HG03432 (cell line): ENCODE data around the gene PXDN.
"Not testable (repeated sequence)": the region's sequence is repeated elsewhere in the genome, so short reads cannot be mapped to it uniquely, and the experiment has no call there.

Source experiments
- ATAC-seq: cut with Tn5 transposase; IDR thresholded peaks from one replicate; pipeline ENCODE4 v1.9.1; 2021; ENCODE audit warnings: mild to moderate bottlenecking, moderate library complexity; ENCODE audit not compliant: unreplicated experiment

PXDN gene

DNA sequence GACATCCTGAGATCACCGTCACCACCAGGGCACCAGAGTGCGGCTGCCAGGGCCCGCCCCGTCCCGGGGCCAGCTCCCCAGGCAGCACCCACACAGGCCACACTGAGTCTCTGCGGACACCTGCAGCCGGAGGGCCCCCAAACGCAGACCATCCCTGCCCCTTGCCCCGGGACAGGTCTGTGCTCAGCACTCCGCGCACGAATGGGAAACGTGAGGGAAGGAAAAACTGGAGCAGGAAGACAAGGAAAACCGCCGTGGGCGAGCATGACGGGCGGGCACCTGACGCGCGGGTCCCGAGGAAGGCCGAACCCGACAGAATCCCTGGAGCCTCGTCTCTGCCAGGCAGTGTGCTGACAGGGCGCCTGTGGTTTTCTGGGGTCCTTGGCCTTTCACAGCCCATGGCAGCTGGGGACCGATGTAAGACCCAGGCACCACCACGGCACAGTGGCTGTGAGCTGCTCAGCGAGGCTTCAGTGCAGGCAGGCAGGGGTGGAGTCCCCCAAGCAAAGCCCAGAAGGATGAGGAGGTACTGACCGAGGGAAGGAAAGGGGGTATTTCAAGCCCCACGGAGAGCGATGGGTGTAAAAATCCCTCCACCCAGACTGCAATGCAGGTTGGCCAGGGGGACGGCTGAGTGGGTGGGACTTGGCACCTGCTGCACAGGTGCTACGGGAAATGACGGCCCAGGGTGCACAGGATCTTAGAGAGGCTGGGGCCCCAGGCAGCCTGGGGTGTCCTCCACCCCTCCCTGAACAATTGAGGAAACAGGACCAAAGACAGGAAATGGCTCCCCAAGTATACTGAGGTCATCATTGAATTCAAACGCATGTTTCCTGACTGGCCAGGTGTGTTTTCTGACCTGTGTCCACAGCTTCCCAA, 59.0 kb downstream of the PXDN start:
- no peak for ATAC-seq

DNA sequence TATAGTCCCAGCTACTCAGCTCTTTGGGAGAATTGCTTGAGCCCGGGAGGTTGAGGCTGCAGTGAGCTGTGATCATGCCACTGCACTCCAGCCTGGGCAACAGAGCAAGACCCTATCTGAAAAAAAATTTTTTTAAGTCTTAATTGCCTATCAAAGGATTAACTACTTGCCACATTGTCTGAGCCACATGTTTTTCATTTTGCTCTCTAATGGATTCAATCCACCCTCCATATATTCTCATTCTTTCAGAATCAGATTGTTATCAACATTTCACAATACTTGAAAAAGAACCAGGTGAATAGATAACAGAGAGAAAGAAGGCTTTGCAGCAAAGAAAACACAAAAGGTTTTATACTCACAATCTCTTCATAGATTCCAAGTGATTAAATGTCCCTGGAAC, 61.0 kb downstream of the PXDN start:
- ATAC-seq: no peak

DNA sequence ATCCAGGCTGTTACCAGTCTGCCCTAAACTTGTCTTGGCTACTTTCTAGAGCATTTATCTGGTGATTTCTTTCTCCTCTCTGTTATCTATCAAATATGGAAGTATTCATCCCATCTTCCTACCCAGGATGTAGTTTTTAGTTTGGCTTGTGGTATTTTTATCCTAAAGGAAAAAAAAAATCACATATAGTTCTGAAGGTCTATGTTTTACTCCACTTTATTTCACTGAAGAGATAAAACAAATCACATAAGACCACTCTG, 62.2 kb downstream of the PXDN start:
- ATAC-seq: no peak

DNA sequence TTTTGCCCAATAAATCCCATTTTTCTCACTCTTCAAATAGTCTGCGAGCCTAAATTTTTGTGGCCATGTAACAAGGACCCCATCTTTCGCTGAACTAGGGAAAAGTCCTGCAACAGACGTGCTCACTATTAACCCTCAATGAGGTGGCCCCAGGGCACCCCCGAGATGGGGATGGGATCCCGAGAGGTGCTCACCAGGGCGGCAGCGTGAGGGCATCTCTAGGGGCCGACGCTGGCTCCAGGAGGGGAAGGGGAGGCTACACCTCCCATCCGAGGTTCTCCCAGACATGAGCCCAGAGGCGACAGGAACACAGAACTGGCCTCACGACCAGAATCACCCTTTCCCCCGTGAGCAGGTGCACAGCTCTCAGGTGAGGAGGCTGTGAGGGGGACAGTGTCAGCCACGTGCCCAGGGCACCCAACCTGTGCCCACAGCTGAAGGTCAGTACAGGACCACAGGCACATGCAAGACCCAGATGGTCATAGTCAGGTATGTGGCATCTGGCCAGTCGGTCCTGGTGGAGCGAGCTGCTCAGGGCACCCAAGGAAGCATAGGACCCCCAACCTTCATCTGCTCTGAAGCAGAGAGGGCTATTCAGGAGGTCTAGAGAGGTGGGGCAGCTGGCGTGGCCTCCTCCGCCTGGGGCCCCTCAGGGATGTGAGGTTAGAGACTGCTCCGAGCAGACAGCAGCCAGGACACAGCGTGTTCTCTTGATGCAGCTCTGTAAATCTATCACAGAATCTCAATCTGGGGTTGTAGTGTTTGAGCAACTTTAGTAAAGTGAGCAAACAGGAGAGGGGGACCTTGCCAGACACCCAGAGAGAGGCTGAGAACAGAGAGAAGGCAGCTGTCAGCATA, 62.8 kb downstream of the PXDN start:
- ATAC-seq: no peak

DNA sequence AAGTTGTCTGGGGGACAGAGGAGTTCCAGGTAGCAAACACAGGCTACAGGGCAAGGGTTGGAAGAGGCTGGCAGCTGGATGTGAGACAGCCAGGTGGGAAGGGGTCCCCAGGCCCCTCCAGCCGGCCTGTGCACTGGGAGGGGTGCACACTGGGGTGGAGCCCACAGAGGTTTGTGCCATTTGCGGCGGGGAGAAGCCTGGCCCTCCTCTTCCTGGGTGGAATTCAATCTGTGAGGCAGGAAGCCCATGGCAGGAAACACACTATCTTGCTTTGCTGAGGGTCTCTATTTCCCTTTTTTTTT, 63.3 kb downstream of the PXDN start:
- ATAC-seq: no peak

DNA sequence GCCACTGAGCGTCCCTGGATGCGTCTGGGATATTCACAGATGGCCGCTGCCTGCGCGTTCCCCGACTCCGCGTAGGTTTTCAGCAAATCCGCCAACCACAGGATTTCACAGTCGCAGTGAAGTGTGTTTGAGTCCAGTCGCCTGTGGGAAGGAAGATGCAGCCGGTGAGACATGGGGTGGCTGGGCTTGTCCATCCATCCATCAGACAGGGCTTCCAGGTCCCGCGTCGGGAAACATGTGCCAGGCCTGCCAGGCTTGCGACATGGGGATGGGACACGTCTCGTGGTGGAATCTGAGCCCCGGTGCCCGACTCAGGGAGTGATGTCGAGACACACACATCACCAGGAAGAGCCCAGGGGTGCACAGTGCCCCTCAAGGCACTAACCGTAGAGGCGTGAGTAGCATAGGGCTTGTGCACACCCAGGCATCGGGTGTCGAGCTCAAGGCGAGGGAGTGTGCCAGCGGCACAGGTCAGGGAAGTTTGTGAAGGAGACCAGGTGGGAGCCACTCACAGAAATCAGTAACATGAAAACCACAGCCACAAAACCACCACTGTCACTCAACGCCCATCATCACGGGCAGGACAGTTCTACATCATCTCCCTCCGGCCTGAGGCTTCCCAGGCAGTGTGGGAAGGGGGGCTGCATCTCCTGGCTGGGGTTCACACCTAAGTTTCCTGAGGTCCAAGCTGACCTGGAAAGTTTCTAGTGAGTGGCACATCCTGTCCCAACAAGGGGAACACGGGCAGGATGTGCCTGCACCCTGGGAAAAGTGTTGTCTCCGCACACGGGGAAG, 63.9 kb downstream of the PXDN start:
- no peak for ATAC-seq

DNA sequence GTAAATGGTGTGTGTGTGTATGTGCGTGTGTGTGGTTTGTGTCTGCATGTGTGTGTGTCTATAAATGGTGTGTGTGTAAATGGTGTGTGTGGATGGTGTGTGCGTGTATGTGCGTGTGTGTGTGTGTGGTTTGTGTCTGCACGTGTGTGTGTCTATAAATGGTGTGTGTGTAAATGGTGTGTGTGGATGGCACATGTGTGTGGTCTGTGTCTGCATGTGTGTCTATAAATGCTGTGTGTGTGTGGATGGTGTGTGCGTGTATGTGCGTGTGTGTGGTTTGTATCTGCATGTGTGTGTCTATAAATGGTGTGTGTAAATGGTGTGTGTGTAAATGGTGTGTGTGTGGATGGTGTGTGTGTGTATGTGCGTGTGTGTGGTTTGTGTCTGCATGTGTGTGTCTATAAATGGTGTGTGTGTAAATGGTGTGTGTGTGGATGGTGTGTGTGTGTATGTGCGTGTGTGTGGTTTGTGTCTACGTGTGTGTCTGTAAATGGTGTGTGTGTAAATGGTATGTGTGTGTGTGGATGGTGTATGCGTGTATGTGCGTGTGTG, 64.8 kb downstream of the PXDN start:
- ATAC-seq: not testable (repeated sequence)

DNA sequence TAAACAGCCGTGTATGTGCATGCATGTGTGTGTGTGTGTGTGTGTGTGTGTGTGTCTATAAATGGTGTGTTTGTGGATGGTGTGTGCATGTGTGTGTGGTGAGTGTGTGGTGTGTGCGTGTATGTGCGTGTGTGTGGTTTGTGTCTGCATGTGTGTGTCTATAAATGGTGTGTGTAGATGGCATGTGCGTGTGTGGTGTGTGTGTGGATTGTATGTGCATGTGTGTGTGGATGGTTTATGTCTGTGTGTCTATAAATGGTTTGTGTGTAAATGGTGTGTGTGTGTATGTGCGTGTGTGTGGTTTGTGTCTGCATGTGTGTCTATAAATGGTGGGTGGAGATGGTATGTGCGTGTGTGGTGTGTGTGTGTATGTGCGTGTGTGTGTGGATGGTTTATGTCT, 65.2 kb downstream of the PXDN start:
- not testable (repeated sequence) for ATAC-seq

DNA sequence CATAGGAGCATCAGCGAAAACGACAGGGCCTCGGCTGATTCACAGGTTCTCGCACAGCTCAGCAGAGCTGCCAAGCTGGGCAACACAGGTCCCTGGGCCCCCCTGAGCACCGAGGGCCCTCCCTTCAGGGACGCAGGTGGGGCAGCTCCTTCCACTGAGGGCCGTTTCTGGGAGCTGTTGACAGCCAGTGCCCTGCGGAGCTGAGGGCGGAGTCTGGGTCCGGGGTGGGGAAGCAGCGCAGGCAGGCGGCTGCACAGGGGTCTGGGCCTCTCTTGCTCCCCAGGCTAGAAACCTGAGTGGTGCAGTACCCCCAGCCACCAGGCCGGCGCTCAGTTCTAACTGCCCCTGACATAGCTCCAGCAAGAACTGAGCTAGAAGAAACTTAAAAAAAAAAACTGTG, 65.7 kb downstream of the PXDN start:
- ATAC-seq: no peak

DNA sequence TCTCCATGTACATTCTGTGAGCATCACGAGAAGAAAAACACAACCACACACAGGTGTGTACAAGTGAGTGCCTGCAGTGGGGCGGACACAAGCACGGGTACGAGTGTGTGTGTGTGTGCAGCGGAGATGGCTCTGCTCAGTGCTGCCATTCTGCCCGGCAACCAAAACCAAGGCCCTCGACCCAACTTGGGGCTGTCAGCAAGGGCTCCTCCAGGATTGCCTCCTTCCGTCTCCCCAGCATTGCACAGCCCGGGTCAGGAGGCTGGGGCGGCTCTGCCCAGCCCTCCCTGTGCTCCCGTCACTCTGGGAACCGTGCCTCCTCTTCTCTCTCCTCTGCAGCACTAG, 66.5 kb downstream of the PXDN start:
- ATAC-seq: no peak

DNA sequence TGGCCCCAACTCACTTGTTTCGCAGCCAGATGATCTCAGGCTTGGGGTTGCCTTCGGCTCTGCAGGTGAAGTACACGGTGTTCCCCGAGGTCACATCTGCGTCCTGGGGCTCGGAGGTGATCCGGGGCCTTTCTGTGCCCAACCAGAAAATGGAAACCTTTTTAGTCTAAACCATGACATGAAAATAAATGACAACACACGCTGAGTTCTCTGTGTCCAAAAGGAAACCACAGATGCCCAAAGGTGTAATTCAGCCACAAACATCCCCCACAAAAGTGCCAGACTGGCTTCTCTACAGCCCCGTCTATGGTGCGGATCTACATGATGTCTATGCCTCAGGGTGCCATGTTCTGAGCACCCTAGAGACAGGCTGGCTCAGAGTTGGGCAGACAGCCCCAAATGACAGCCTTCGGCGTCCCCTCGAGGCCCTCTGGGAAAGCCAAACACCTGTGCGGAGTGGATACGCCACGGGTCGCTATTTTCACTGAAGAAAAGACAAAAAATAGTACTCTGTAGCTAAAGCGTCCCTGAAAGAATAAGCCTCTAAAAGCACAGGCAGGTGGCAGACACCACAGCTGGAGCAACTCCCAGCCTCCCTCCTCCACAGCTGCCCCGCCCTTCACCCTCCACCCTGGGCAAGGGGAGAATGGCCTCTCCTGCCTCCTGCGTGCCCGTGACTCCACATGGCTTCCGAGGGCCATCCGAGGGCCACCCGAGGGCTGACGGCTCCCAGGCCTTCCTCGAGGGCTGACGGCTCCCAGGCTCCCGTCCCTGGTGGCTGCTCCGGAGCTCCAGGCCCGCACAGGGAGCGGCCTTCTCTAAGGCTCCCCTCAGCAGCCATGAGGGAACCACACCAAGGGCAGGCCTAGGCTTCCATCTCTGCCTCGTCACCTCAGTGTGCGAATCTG, 67.1 kb downstream of the PXDN start:
- no peak for ATAC-seq

DNA sequence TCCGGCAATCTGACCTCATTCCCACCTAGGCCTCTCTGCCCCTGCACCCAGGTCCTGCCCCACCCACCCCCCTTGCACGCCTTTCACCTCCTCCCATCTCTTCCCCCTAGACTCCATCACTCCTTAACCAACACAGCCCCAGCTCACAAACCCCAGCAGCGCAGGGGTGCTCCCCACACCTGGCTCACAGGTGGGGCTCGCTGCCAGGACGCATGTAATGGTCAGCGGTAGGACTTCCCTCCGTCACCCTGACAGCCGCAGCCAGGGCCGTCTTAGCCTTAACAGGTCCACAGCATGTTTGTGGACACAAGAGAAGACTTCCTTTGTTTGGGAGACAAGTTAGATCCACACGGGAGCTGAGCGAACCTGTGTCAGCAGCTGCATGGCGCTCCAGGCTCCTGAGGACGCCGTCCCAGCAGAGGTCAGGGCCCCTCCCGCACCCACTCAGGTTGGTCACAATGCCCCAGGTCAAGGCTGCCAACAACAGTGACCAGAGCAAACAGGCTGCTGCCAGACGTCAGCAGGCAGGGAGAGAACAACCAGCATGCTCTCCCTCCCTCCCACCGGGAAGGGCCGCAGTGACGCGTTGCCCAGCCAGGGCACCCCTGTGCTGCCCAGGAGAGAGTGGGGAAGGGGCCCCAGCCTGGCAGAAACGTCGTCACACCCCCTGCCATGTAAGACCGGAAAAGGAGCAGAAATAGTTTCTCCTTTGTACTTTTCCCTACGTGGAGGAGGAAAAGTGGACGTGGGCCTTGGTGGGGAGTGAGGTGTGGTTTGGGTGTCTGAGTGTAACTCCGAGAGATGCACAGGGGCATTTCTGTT, 68.0 kb downstream of the PXDN start:
- ATAC-seq: no peak

DNA sequence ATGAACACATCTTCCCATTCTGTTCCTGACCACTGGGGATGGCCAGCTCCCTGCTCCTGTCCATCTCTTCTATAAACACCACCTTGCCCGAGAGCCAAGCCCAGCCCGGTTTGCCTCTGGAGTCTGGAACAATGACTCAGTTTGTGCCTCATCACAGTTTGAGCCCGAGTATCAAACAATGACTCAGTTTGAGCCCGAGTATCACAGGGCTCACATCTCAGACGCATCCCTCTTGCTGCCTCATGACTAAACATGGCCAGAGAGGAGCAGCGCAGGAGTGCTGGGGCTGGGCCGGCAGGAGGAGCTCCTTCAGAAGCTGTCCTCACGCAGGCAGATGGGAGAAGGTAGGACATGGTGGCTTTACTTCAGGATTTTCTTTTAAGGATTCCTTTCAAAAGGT, 68.7 kb downstream of the PXDN start:
- ATAC-seq: no peak

DNA sequence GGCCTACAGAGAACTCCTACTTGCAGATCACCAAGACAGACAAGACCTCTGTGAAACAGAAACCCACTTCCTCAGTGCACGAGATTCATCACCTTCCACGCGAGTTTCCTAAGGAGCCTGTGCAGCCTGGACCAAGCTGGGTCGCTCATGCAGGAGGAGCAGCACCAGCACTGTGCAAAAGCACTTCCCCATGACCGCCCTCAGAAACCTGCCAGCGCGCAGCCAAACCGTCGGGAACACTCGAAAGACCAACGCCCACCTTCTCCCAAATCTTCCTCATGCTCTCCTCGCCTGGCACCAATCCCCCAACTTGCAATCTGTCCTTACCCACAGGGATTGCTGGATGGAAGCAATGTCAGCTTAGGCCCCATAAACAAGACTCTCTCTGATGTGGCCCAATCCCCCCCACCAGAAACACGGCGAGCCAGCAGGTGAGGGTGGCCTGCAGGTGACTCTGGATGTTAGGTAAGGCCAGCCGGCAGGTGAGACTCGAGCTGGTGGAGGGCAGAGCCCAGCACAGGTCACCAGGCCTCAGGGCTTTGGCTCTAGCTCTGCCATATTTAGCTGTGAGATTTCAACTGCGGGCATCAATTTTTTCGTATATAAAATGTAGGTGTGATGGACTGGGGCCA, 69.4 kb downstream of the PXDN start:
- no peak for ATAC-seq

DNA sequence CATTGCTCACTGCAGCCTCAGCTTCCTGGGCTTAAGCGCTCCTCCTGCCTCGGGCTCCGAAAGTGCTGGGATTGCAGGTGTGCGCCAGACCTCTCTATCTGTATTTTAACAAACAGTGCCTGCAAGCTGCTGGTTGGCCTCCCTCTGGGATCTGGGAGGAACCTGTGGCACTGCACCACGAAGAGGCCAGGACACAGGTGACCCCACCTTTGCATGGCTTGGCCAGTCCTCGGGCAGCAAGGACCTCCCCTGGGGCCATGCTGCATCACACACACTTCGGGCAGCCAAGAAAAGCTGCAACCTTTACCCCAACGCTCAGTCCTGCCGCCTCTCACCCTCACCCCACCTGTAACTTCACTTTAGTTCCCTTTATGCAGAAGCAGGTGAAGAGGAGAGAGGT, 70.0 kb downstream of the PXDN start:
- ATAC-seq: no peak

DNA sequence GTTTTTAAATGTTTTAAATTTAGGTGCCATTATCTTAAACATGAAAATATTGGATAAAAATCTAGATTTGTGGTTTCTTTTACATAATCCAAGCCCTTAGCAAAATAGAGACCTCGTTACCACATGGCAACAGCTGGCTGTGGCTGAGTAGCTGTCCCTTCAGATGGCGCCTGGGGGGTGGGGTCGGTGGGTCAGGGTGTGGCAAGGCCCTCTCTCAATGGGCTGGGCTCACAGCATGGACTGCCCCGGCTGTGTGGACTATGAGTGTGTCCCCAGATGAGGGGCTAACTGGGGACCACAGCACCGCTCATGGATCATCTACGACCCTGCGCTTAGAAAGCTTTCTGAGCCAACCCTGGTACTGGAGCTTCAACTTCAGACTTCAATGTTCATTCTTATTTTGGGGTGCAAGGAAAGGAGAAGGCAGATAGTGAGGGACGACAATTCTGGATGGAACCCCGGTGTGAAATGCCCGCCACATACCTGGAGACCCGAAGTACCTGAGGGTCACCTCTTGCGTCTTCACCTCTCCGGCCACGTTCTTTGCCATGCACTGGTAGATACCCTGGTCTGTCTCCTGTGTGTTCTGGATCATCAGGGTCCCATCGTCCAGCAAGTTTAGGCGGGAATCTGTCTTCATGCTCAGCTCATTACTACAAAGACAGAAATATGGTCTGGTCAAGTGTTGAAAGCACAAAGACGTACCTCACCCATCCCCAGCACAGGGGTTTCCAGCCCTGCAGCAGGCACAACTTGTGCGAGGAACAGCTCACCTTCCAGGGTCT, 71.0 kb downstream of the PXDN start:
- no peak for ATAC-seq

DNA sequence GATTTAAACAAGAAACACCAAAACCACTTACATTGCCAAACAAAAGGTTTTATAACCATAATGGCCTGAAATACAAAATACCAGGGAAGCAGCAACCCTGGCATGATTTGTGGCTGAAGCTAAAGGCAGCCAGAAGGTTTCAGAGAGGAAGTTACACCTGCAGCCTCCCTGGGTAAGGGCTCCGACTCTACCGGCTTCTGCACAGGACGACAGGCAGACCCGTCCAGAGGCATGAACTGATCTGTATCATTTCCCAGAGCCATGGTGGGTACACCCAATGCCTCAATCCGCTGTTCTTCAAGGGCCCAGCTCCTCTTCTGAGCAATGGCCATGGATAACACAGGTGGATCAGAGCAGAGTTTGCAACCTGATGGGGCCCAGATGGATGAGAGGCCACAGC, 71.6 kb downstream of the PXDN start:
- ATAC-seq: no peak

DNA sequence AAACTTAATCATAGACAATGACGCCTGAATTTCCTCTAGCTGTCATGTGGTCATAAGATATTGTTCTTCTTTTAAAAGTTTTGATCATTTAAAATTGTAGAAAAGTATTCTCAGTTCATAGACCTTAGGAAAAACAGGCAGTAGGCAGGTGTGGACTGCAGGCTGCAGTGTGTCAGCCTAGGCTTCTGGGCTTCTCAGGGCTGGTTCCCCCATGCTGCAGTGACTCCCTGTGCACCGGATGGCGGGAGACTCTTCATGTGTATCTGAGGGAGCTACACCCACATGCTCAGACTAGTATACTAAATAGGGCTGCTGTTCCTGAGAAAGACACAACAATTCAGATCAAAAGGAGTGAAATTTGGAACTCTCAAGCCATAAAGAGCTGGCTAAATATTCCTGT, 72.4 kb downstream of the PXDN start:
- no peak for ATAC-seq
